Measurements from ENCODE around the gene CIAO3. TPM values are rescaled to one million over a fixed set of nuclear protein-coding genes. Genes with fewer than 3 reads are reported as not detected.

Gene CIAO3
- 35.4 and 37.6 TPM in 2 replicates for total RNA-seq

GRCh38 chr16:740764-741505, at the start of gene CIAO3:
CIAO3 (minus strand) TSS chr16:740997; CDS start chr16:740985, 12 bp downstream.
- intact Hi-C loops (cut with micrococcal nuclease): loop anchor here (1.0 to 2.0 kb wide), 2 partner anchors 26 to 47 kb away; partner anchors contain the start of genes CHTF18, METRN and RPUSD1

- intact Hi-C loops (cut with micrococcal nuclease): no loop called here
These were observed 49.3 kb upstream of the CIAO3 start for GRCh38 chr16:790086-790485.

GRCh38 chr16:789191-789850, 48.5 kb upstream of the CIAO3 start:
- intact Hi-C loops (cut with micrococcal nuclease): no loop called here

- intact Hi-C loops (cut with micrococcal nuclease): loop anchor here (1.0 kb wide), 2 partner anchors 19 to 47 kb away; no protein-coding TSS in a partner anchor
These were observed 47.8 kb upstream of the CIAO3 start, which contains the start of gene CHTF18 for GRCh38 chr16:788399-789126. CHTF18 (plus strand) TSS chr16:788620; CDS start chr16:788685, 65 bp downstream.

- intact Hi-C loops (cut with micrococcal nuclease): loop anchor here (1.0 kb wide), 2 partner anchors 19 to 47 kb away; no protein-coding TSS in a partner anchor
These were observed 47.2 kb upstream of the CIAO3 start, which contains the start of gene RPUSD1 for GRCh38 chr16:787978-788398. RPUSD1 (minus strand) TSS chr16:788381; CDS start chr16:787737, 644 bp downstream.

GRCh38 chr16:787321-787966, 46.6 kb upstream of the CIAO3 start:
- intact Hi-C loops (cut with micrococcal nuclease): no loop called here

GRCh38 chr16:785563-786535, 45.1 kb upstream of the CIAO3 start:
- intact Hi-C loops (cut with micrococcal nuclease): loop anchor here (1.0 kb wide), 1 partner anchor 75 kb away; no protein-coding TSS in a partner anchor

- intact Hi-C loops (cut with micrococcal nuclease): no loop called here
These were observed 43.6 kb upstream of the CIAO3 start for GRCh38 chr16:784431-784830.

GRCh38 chr16:783404-784161, 42.8 kb upstream of the CIAO3 start:
- intact Hi-C loops (cut with micrococcal nuclease): no loop called here

GRCh38 chr16:782766-783403, 42.1 kb upstream of the CIAO3 start:
- intact Hi-C loops (cut with micrococcal nuclease): no loop called here

- intact Hi-C loops (cut with micrococcal nuclease): no loop called here
These were observed 41.5 kb upstream of the CIAO3 start for GRCh38 chr16:782258-782657.

- intact Hi-C loops (cut with micrococcal nuclease): no loop called here
These were observed 40.7 kb upstream of the CIAO3 start for GRCh38 chr16:781346-782010.

GRCh38 chr16:780296-780695, 39.5 kb upstream of the CIAO3 start:
- intact Hi-C loops (cut with micrococcal nuclease): no loop called here

- intact Hi-C loops (cut with micrococcal nuclease): no loop called here
These were observed 38.8 kb upstream of the CIAO3 start for GRCh38 chr16:779561-779960.

GRCh38 chr16:778909-779527, 38.2 kb upstream of the CIAO3 start:
- intact Hi-C loops (cut with micrococcal nuclease): no loop called here

- intact Hi-C loops (cut with micrococcal nuclease): no loop called here
These were observed 37.6 kb upstream of the CIAO3 start for GRCh38 chr16:778447-778846.

- intact Hi-C loops (cut with micrococcal nuclease): no loop called here
These were observed 37.0 kb upstream of the CIAO3 start for GRCh38 chr16:777826-778225.

GRCh38 chr16:776824-777223, 36.0 kb upstream of the CIAO3 start:
- intact Hi-C loops (cut with micrococcal nuclease): no loop called here
